K562 (cell line): Measurements from ENCODE around the gene TRAP1.

Experiments
- ETV5 ChIP-seq: sonication (generic); formaldehyde crosslinking; IDR thresholded peaks from 2 replicates; pipeline ENCODE4 v1.4.0; 2020; ENCODE audit warnings: low read depth, mild to moderate bottlenecking, missing genetic modification reagents
- RFX1 ChIP-seq: fragments of 450-650 bp; IDR thresholded peaks from 2 replicates; pipeline ENCODE4 v1.6.1; 2016; ENCODE audit warnings: mild to moderate bottlenecking, moderate library complexity
- SIN3A ChIP-seq, 2 experiments: fragments of 150-350 bp in 1 of 2; IDR thresholded peaks; 2 replicates each; pipeline ENCODE4 v1.6.1; 2011 to 2016; ENCODE audit warnings: borderline replicate concordance in 2 of 2, low read depth in 2 of 2, low read length in 2 of 2, mild to moderate bottlenecking in 2 of 2, moderate library complexity in 2 of 2; ENCODE audit not compliant: control insufficient read depth in 1 of 2
- ZEB2 ChIP-seq: fragments of 450-650 bp; IDR thresholded peaks from 2 replicates; pipeline ENCODE4 v1.6.1; 2016
- ZFPM2 ChIP-seq: fragments of 250-450 bp; sonication (Bioruptor Pico); IDR thresholded peaks from 2 replicates; pipeline ENCODE4 v1.5.1; 2022; ENCODE audit warnings: mild to moderate bottlenecking
- ZNF384 ChIP-seq: IDR thresholded peaks from 2 replicates; pipeline ENCODE4 v1.6.1; 2012; ENCODE audit warnings: low read depth, low read length, improper control_type of control experiment
- TF ChIP-seq, protein P1 (sequence below): fragments of 450-650 bp; IDR thresholded peaks from 2 replicates; pipeline ENCODE4 v1.6.1; 2016
- TF ChIP-seq, protein P2 (sequence below), 3 experiments: IDR thresholded peaks in 2 of 3; conservative IDR thresholded peaks in 1 of 3; 2 replicates each; pipeline ENCODE4 v1.5.1; 2011 to 2012; ENCODE audit warnings: low read length in 3 of 3, mild to moderate bottlenecking in 3 of 3, control low read depth in 2 of 3, improper control_type of control experiment in 1 of 3, inconsistent platforms in 1 of 3, low read depth in 1 of 3, mixed read lengths in 1 of 3, moderate library complexity in 1 of 3; ENCODE audit not compliant: insufficient read depth in 2 of 3

DNA sequence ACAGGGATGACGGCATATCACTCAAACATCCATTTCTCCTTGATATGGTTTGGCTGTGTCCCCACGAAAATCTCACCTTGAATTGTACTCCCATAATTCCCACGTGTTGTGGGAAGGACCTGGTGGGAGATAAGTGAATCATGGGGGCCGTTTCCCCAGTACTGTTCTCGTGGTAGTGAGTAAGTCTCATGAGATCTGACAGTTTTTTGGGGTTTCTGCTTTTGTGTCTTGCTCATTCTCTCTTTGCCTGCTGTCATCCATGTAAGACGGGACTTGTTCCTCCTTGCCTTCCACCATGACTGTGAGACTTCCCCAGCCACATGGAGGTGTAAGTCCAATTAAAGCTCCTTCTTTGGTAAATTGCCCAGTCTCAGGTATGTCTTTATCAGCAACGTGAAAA, 30.3 kb downstream of the TRAP1 start:
- TF ChIP-seq ZNF384 (no peak), ZFPM2 (CRISPR knock-in tag) (no peak), SIN3A (IDR thresholded peaks at IDR 0.05; ENCODE audit: borderline replicate concordance in 2 of 2, control insufficient read depth in 1 of 2, low read depth in 2 of 2, low read length in 2 of 2) (no peak), ZEB2 (no peak), ETV5 (CRISPR knock-in tag) (no peak), RFX1 (no peak)
- TF ChIP-seq, protein P1, sequence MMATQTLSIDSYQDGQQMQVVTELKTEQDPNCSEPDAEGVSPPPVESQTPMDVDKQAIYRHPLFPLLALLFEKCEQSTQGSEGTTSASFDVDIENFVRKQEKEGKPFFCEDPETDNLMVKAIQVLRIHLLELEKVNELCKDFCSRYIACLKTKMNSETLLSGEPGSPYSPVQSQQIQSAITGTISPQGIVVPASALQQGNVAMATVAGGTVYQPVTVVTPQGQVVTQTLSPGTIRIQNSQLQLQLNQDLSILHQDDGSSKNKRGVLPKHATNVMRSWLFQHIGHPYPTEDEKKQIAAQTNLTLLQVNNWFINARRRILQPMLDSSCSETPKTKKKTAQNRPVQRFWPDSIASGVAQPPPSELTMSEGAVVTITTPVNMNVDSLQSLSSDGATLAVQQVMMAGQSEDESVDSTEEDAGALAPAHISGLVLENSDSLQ: no peak
- TF ChIP-seq, protein P2, sequence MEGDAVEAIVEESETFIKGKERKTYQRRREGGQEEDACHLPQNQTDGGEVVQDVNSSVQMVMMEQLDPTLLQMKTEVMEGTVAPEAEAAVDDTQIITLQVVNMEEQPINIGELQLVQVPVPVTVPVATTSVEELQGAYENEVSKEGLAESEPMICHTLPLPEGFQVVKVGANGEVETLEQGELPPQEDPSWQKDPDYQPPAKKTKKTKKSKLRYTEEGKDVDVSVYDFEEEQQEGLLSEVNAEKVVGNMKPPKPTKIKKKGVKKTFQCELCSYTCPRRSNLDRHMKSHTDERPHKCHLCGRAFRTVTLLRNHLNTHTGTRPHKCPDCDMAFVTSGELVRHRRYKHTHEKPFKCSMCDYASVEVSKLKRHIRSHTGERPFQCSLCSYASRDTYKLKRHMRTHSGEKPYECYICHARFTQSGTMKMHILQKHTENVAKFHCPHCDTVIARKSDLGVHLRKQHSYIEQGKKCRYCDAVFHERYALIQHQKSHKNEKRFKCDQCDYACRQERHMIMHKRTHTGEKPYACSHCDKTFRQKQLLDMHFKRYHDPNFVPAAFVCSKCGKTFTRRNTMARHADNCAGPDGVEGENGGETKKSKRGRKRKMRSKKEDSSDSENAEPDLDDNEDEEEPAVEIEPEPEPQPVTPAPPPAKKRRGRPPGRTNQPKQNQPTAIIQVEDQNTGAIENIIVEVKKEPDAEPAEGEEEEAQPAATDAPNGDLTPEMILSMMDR (IDR thresholded peaks at IDR 0.05 in 2 of 3, conservative IDR thresholded peaks at IDR 0.05 in 1 of 3; ENCODE audit: insufficient read depth in 2 of 3, low read depth in 1 of 3, low read length in 3 of 3): no peak
